Heart left ventricle (tissue), 16 donors: ENCODE data around the gene PDIA3. TPM values are rescaled to one million over a fixed set of nuclear protein-coding genes. Genes with fewer than 3 reads are reported as not detected.
"Not testable (repeated sequence)": the region's sequence is repeated elsewhere in the genome, so short reads cannot be mapped to it uniquely, and the experiment has no call there.

Source experiments
- ATAC-seq, 4 donors: fragments of 200-7000 bp; cut with Tn5 transposase; one replicate each; pipeline ENCODE4 v1.9.1; 2020 to 2022; ENCODE audit warnings: moderate library complexity in 4 of 4, mild to moderate bottlenecking in 3 of 4, moderate number of reproducible peaks in 1 of 4
- DNase-seq, 5 donors: peaks; one replicate each; pipeline ENCODE4 v3.0.0-alpha.2; 2020
- H3K27ac ChIP-seq, 12 donors: fragments of 200-600 bp; sonication (generic) in 4 of 12; one replicate each; pipeline versions ENCODE4 v1.5.0 to v1.8.0; 2016 to 2022; ENCODE audit warnings: mild to moderate bottlenecking in 2 of 12
- H3K27me3 ChIP-seq, 9 donors: fragments of 200-600 bp; sonication (generic) in 2 of 9; one replicate each; pipeline versions ENCODE4 v1.5.1 to v1.8.0; 2016 to 2022; ENCODE audit warnings: mild to moderate bottlenecking in 3 of 9
- H3K36me3 ChIP-seq, 9 donors: fragments of 200-600 bp; sonication (generic) in 2 of 9; one replicate each; pipeline versions ENCODE4 v1.5.0 to v1.8.0; 2018 to 2022; ENCODE audit warnings: mild to moderate bottlenecking in 2 of 9
- H3K4me1 ChIP-seq, 12 donors: fragments of 200-600 bp; sonication (generic) in 4 of 12; one replicate each; pipeline versions ENCODE4 v1.5.0 to v1.8.0; 2016 to 2022; ENCODE audit warnings: mild to moderate bottlenecking in 3 of 12
- H3K4me3 ChIP-seq, 12 donors: fragments of 200-600 bp; sonication (generic) in 4 of 12; one replicate each; pipeline versions ENCODE4 v1.5.0 to v1.8.0; 2017 to 2022; ENCODE audit warnings: mild to moderate bottlenecking in 9 of 12, moderate library complexity in 4 of 12
- H3K9me3 ChIP-seq, 12 donors: fragments of 200-600 bp; sonication (generic) in 4 of 12; one replicate each; pipeline versions ENCODE4 v1.5.0 to v1.8.0; 2016 to 2022; ENCODE audit warnings: mild to moderate bottlenecking in 1 of 12
- POLR2A ChIP-seq, 2 donors: fragments of 450-650 bp; IDR thresholded peaks; one replicate each; pipeline ENCODE4 v1.6.1; 2017; ENCODE audit warnings: antibody characterized with exemption in 2 of 2, mild to moderate bottlenecking in 2 of 2, moderate library complexity in 2 of 2
- WGBS, 4 donors: extraction: QIAGEN DNeasy Blood & Tissue Kit in 2 of 4; methylation state at CpG; one replicate each; pipeline versions ENCODE4 v1.1.5 to v1.1.7; 2013 to 2018; 5-methylcytosine and 5-hydroxymethylcytosine counted together
- intact Hi-C, 10 donors: fragments of 100-400 bp; cut with DNase I; formaldehyde crosslinking; loops; one replicate each; pipeline versions ENCODE4 v1.11.1 to v1.14.2; 2022
- long read RNA-seq, 3 donors: library from polyadenylated mRNA; unstranded; transcript quantifications; one replicate each; pipeline ENCODE4 v2.0.0, GENCODE V29; 2020 to 2021
- polyA plus RNA-seq, 2 donors: library from polyadenylated mRNA; stranded (reverse); fragments of 200-250 nt; gene quantifications; one replicate each; pipeline ENCODE4 v1.2.3, GENCODE V29; 2013
- total RNA-seq, 9 donors: library from RNA; depleted of rRNA in 2 of 9; stranded (reverse); fragments of >200 nt in 2 of 9; fragmentation: NEBNext Ultra II Directional in 3 of 9; extraction: Animal tissue kit (Norgen Biotek cat#: 25700) in 3 of 9; gene quantifications; one replicate each; pipeline versions ENCODE4 v1.1.0 to v1.2.4, GENCODE V29; 2016 to 2023
- TF ChIP-seq, protein P1 (sequence below), 12 donors: fragments of 200-600 bp; sonication (generic) in 4 of 12; IDR thresholded peaks; one replicate each; pipeline versions ENCODE4 v1.5.0 to v1.8.0; 2018 to 2022; ENCODE audit warnings: antibody characterized with exemption in 12 of 12, mild to moderate bottlenecking in 5 of 12
- donor health status: ischemic (EF 13 %, LVEDD 7.1; RV severe dilation, severe dysfunction).
- donor health status: healthy with polysubstance abuse.
- donor health status: DM: no; HTN: yes; CAD: no.
- donor health status: DM: no; HTN: no; CAD: no.
- donor health status: ischemic (EF 25% LVEDD 6.9; RV normal size, moderate dysfunction).
- donor health status: ischemic (EF 25% LVEDD 5.7; RV mildly dilated, moderate dysfunction).
- donor health status: healthy.
- donor health status: DM: yes; HTN: yes; CAD: no.
- donor health status: ischemic (EF 35%, LVEDD 5.7; RV mildly dilated, moderate dysfunction).
- donor health status: nonischemic (EF 11% LVEDD 7.7; RV severe dilation, severe dysfunction).
- donor health status: DM: yes; HTN: yes; CAD: no.
- donor health status: PGD.
- donor health status: ischemic (EF 29% LVEDD 5.4; RV normal size, mild dysfunction).
- donor health status: nonischemic (EF 23%, LVEDD 6.1; RV moderate dilation, normal function).

The PDIA3 gene
- total RNA-seq (100 to 1,000 TPM in 7 of 9 donors, 10 to 100 TPM in 2; 57.2 to 278 (median 172) TPM), polyA plus RNA-seq (100 to 1,000 TPM in 1 of 2 donors, 10 to 100 TPM in 1; 95.5 to 242 TPM)
- long read RNA-seq, donor 1, transcript PDIA3-201 (13 exons, 3,727 nt), result major isoform, 161 of 174 reads
- long read RNA-seq, donor 1, partial matches to known transcripts, result 8 of 174 reads
- long read RNA-seq, donor 1, other reads (novel, unspliced or antisense), result 5 of 174 reads
- long read RNA-seq, donor 2, transcript PDIA3-201 (13 exons, 3,727 nt), result major isoform, 651 of 704 reads
- long read RNA-seq, donor 2, partial matches to known transcripts, result 29 of 704 reads
- long read RNA-seq, donor 2, other reads (novel, unspliced or antisense), result 24 of 704 reads
- long read RNA-seq, donor 3, transcript PDIA3-201 (13 exons, 3,727 nt), result major isoform, 242 of 256 reads
- long read RNA-seq, donor 3, partial matches to known transcripts, result 6 of 256 reads
- long read RNA-seq, donor 3, other reads (novel, unspliced or antisense), result 8 of 256 reads

DNA sequence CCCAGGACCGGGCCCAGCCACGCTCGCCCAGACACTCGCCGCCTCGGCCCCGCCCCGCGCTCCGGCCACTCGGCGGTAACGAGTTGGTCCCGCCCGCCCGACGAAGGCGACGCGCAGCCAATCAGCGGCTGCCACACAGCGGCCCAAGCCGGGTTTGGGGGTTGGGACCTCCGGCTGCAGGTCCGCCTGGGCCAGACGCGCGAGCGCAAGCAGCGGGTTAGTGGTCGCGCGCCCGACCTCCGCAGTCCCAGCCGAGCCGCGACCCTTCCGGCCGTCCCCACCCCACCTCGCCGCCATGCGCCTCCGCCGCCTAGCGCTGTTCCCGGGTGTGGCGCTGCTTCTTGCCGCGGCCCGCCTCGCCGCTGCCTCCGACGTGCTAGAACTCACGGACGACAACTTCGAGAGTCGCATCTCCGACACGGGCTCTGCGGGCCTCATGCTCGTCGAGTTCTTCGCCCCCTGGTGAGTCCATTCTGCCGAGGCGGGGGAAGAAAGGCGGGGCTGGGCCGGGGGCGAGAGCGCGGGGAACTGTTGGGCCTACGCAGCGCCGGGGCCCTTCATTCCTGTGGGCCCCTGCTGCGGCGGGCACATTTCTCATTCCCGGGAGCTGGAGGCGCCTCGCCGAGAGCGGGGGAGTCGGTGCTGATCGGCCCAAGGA lies at the start of gene PDIA3:
Gene PDIA3 (plus strand): TSS at position 194 of the 658 bp plus-strand sequence. CDS start 102 bp downstream, at position 296.
- Histone ChIP-seq H3K27ac (peak within 1 kb of the TSS; percentile 86 to 97 (median 94)), H3K4me3 (peak within 1 kb of the TSS; percentile 78 to 100 (median 92)), H3K4me1 (peaks cover 4 to 49% (median 36%) of the 10 kb centered on the region in 12 donors)
- TF ChIP-seq POLR2A (IDR thresholded peaks at IDR 0.05), result peak; percentile 82 to 98
- TF ChIP-seq, protein P1, sequence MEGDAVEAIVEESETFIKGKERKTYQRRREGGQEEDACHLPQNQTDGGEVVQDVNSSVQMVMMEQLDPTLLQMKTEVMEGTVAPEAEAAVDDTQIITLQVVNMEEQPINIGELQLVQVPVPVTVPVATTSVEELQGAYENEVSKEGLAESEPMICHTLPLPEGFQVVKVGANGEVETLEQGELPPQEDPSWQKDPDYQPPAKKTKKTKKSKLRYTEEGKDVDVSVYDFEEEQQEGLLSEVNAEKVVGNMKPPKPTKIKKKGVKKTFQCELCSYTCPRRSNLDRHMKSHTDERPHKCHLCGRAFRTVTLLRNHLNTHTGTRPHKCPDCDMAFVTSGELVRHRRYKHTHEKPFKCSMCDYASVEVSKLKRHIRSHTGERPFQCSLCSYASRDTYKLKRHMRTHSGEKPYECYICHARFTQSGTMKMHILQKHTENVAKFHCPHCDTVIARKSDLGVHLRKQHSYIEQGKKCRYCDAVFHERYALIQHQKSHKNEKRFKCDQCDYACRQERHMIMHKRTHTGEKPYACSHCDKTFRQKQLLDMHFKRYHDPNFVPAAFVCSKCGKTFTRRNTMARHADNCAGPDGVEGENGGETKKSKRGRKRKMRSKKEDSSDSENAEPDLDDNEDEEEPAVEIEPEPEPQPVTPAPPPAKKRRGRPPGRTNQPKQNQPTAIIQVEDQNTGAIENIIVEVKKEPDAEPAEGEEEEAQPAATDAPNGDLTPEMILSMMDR (IDR thresholded peaks at IDR 0.05), result peak in 4 of 12 donors; percentile 5 to 30 (median 19)
- H3K9me3 ChIP-seq, H3K36me3 ChIP-seq, intact Hi-C loops, H3K27me3 ChIP-seq: not testable (repeated sequence)
- ATAC-seq, result peak; percentile 96 to 99 (median 98)
- peak; percentile 94 to 98 (median 96) for DNase-seq
- 0 to 1% (median 1%) methylated on average over 15 to 84 of the region's 84 CpGs for WGBS, 4 donors

DNA sequence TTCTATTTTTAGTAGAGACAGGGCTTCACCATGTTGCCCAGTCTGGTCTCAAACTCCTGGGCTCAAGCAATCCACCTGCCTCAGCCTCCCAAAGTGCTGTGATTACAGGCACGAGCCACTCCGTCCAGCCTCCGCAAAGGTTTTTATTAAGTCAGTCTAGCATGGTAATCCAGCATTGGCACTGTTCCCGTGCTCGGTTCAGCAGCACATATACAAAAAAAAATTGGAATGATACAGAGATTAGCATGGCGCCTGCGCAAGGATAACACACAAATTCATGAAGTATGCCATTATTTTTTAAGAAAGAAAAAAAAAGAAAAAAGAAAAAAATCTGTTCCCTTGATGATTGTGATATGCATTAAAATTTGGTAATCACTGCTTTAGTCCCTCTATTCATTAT lies 44.1 kb upstream of the PDIA3 start:
- H3K27me3 ChIP-seq, result peaks cover 0 to 5% (median 0%) of the 10 kb centered on the region in 9 donors
- intact Hi-C loops, result no loop called here
- H3K4me3 ChIP-seq, result no peak overlapping the region
- ATAC-seq, result no peak
- H3K36me3 ChIP-seq, result no peaks in the 10 kb centered on the region
- DNase-seq, result no peak
- no peaks in the 10 kb centered on the region for H3K4me1 ChIP-seq
- 86 to 91% (median 87%) methylated on average over 7 of the region's 7 CpGs for WGBS, 4 donors
- H3K9me3 ChIP-seq, result no peaks in the 10 kb centered on the region
- H3K27ac ChIP-seq, result no peak overlapping the region
- no peak for TF ChIP-seq POLR2A (IDR thresholded peaks at IDR 0.05)
- TF ChIP-seq, protein P1 (IDR thresholded peaks at IDR 0.05), result no peak

DNA sequence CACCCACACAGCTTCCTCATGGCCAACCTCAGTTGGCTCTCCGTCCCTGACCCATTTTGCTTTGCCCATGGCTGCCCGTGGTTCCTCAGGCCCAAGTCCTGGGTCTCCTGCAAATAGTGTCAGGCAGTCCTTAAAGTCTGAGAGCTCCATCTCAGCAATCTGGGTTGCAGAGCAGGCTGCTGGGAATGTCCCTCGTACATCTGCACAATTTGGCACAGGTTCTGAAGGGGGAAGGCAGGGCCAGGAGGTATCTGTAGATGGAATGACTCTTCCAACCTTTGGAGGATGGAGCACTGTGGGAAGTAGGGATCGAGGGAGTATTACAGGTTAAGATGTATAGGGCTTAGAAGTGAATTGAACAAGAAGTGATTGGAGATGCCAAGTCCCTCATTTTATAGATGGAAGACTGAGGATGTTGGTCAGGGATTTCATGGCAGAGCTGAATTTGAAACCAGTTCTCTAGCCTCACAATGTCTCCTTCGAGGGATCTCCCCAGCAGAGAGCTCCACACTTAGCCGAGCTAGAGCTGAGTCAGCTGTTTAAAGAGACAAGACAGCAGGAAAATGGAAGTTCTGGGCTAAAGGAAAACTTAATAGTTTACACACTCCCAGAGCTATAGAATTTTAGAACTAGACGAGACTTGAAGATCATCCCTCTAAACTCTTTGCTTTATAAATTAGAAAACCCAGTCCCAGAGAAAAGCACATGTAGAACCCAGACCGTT lies 43.4 kb upstream of the PDIA3 start:
- Histone ChIP-seq H3K36me3 (no peaks in the 10 kb centered on the region), H3K4me3 (no peak overlapping the region), H3K27ac (no peak overlapping the region), H3K4me1 (no peaks in the 10 kb centered on the region), H3K9me3 (no peaks in the 10 kb centered on the region), H3K27me3 (no peaks in the 10 kb centered on the region)
- ATAC-seq, result no peak
- no peak for TF ChIP-seq POLR2A (IDR thresholded peaks at IDR 0.05)
- TF ChIP-seq, protein P1 (IDR thresholded peaks at IDR 0.05), result no peak
- 60 to 70% (median 69%) methylated on average over 8 of the region's 8 CpGs for WGBS, 4 donors
- intact Hi-C loops, result no loop called here
- no peak for DNase-seq

DNA sequence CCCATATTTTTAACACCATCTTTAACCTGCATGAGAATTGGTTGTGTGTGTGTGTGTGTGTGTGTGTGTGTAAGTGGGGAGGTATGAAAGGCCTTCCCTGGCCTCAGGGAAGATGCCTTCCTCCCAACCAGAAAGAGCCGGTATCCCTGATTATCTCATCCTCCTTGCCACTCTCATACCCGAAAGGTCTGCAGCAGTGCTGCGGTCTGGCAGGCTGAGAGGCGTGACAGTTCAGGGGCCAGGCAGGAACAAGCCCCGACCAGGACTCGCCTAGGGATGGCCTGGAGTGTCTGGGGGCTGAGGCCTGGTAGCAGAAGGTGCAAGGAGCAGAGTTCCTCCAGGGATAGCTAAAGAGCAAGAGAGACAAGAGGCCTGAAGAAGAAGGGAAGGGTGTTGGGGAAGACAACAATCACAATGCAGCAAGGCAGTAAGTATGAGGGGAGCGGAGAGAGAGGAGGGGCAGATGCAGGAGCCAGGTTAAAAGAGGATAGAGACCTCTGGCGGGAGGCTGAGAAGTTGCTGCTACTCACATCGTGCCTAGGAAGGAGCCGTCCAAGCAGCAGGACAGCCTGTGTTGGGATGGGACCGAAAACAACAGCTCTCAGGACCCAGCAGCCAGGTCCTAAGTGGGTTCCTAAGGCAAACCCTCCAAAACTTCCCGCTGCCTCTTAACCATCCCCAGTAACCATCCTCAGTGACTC lies 35.7 kb upstream of the PDIA3 start:
- intact Hi-C loops, H3K4me1 ChIP-seq, H3K36me3 ChIP-seq, H3K27ac ChIP-seq, H3K4me3 ChIP-seq, DNase-seq, ATAC-seq, H3K27me3 ChIP-seq, H3K9me3 ChIP-seq: not testable (repeated sequence)
- WGBS, 4 donors, result 65 to 75% (median 69%) methylated on average over 1 to 2 of the region's 12 CpGs; no CpG with 5 or more reads in 1 of the 4 donors
